HepG2 (cell line): ENCODE results near the gene POFUT2. TPM values are rescaled to one million over a fixed set of nuclear protein-coding genes. Genes with fewer than 3 reads are reported as not detected.
A peak's percentile ranks its signal among the peaks of the same experiment; 100 is the strongest.

Experiments
- CBX2 ChIP-seq, 2 experiments: fragments of 200-600 bp in 1 of 2; sonication (generic); formaldehyde crosslinking in 1 of 2; IDR thresholded peaks; 2 replicates each; pipeline versions ENCODE4 v1.7.0 to v1.8.1; 2018 to 2022; ENCODE audit warnings: low read depth in 2 of 2, low read length in 1 of 2, mild to moderate bottlenecking in 1 of 2, missing genetic modification reagents in 1 of 2
- ELF3 ChIP-seq: IDR thresholded peaks from 2 replicates; pipeline ENCODE4 v1.6.1; 2016; ENCODE audit warnings: missing genetic modification reagents, missing compliant biosample characterization
- FOXJ3 ChIP-seq: sonication (generic); formaldehyde crosslinking; IDR thresholded peaks from 2 replicates; pipeline ENCODE4 v1.4.0; 2020; ENCODE audit warnings: missing genetic modification reagents, mild to moderate bottlenecking, borderline replicate concordance
- GFI1 ChIP-seq: sonication (generic); formaldehyde crosslinking; IDR thresholded peaks from 2 replicates; pipeline ENCODE4 v1.5.0; 2020; ENCODE audit warnings: missing genetic modification reagents, mild to moderate bottlenecking, borderline replicate concordance
- NR2C2 ChIP-seq: sonication (generic); formaldehyde crosslinking; IDR thresholded peaks from 2 replicates; pipeline ENCODE4 v1.4.0; 2020; ENCODE audit warnings: missing genetic modification reagents, mild to moderate bottlenecking, moderate library complexity, borderline replicate concordance
- SMYD3 ChIP-seq: sonication (generic); formaldehyde crosslinking; IDR thresholded peaks from 2 replicates; pipeline ENCODE4 v1.8.1; 2023; ENCODE audit warnings: mild to moderate bottlenecking, missing genetic modification reagents
- ZC3H13 ChIP-seq: sonication (generic); formaldehyde crosslinking; IDR thresholded peaks from 2 replicates; pipeline ENCODE4 v1.8.1; 2023; ENCODE audit warnings: mild to moderate bottlenecking, missing genetic modification reagents, moderate library complexity
- ZNF644 ChIP-seq: IDR thresholded peaks from 2 replicates; pipeline ENCODE4 v1.6.1; 2016; ENCODE audit warnings: low read depth
- ZNF672 ChIP-seq: sonication (generic); formaldehyde crosslinking; IDR thresholded peaks from 2 replicates; pipeline ENCODE4 v1.8.1; 2022; ENCODE audit warnings: missing genetic modification reagents
- polyA plus RNA-seq, 8 experiments: library from polyadenylated mRNA; depleted of rRNA in 3 of 8; stranded (reverse) in 7 of 8; unstranded in 1 of 8; fragments of >200 nt; fragmentation: Illumina TruSeq in 4 of 8; extraction: Trizol in 4 of 8; gene quantifications; 2 replicates each; pipeline versions ENCODE4 v1.2.1 to v1.2.3, GENCODE V29; 2011 to 2016; ENCODE audit warnings: low read depth in 4 of 8, missing spikeins in 1 of 8, mixed read lengths in 1 of 8; ENCODE audit not compliant: insufficient read depth in 1 of 8
- total RNA-seq, 5 experiments: library from RNA; depleted of rRNA; stranded (reverse); fragments of >200 nt; fragmentation: Illumina TruSeq; extraction: Trizol; gene quantifications; 2 replicates each; pipeline ENCODE4 v1.2.3, GENCODE V29; 2016; ENCODE audit warnings: low read depth in 1 of 5
- TF ChIP-seq, protein P1 (sequence below): sonication (generic); formaldehyde crosslinking; IDR thresholded peaks from 2 replicates; pipeline ENCODE4 v1.9.0; 2022; ENCODE audit warnings: missing genetic modification reagents, mild to moderate bottlenecking, borderline replicate concordance
- TF ChIP-seq, protein P2 (sequence below): sonication (generic); formaldehyde crosslinking; IDR thresholded peaks from 2 replicates; pipeline ENCODE4 v1.5.0; 2020; ENCODE audit warnings: mild to moderate bottlenecking, missing genetic modification reagents
- TF ChIP-seq, protein P3 (sequence below): IDR thresholded peaks from 2 replicates; pipeline ENCODE4 v1.6.1; 2012; ENCODE audit warnings: low read depth, low read length, improper control_type of control experiment
- TF ChIP-seq, protein P4 (sequence below): sonication (generic); formaldehyde crosslinking; IDR thresholded peaks from 2 replicates; pipeline ENCODE4 v1.5.0; 2020; ENCODE audit warnings: mild to moderate bottlenecking, missing genetic modification reagents, moderate library complexity
- TF ChIP-seq, protein P5 (sequence below): sonication (generic); formaldehyde crosslinking; IDR thresholded peaks from 2 replicates; pipeline ENCODE4 v1.5.0; 2020; ENCODE audit warnings: missing genetic modification reagents

Gene POFUT2
- total and polyA plus RNA-seq, 2 of the 13 experiments (the other 11 are each of a cell fraction or from before 2014, with no cell fraction given), result 22.8 to 24.0 TPM

DNA sequence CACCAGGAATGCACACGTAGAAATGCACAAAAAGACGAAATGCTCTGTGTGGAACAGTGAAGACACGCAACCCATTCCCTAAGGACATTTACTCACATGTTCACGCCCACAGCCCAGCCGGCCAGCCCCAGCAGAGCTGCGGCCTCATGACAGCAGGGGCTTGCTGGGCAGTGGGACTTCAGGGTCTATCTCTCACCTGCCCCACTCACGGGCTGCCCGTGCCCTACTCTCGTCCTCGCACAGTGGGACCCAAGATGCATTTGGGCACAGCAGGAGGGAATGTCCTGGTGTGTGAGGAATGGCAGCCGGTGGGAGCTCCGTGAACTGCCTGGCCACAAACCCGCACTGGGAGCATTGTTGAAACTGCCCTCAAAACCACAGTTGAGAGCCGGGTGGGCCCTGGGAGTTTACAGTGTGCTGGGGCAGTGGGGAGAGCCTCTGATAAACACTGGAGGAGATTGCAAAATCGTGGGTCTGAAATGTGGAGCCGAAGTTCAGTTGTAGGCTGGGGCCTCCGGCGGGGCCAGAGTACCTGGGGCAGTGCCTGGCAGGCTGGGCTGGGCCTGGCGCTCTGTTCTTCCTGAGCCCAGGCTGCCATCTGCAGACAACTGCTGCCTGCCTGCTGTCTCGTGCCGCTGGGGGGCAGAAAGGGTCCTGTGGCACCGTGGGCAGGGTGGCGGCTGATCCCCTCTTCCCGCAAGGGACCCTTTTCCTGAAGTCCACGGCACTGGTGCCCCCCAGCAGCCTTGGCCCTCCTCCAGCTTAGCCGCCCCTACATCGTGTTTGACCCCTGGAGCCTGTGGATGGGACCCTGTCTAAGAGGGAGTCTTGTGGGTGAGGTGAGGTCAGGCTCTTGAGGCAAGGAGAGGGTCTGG, 20.7 kb upstream of the POFUT2 start (continued):
- TF ChIP-seq CBX2 (IDR thresholded peaks at IDR 0.05; ENCODE audit: low read depth, low read length) (no peak), CBX2 (CRISPR knock-in tag; IDR thresholded peaks at IDR 0.05; ENCODE audit: low read depth) (no peak), ZC3H13 (CRISPR knock-in tag) (no peak), NR2C2 (peak; percentile 76), ZNF672 (CRISPR knock-in tag) (no peak), GFI1 (CRISPR knock-in tag) (no peak; the same call in 1 of the 2 replicates), ZNF644 (CRISPR knock-in tag) (no peak), ELF3 (peak; percentile 82), SMYD3 (CRISPR knock-in tag) (no peak), FOXJ3 (peak; percentile 83; the same call in 1 of the 2 replicates)
- TF ChIP-seq, protein P1, sequence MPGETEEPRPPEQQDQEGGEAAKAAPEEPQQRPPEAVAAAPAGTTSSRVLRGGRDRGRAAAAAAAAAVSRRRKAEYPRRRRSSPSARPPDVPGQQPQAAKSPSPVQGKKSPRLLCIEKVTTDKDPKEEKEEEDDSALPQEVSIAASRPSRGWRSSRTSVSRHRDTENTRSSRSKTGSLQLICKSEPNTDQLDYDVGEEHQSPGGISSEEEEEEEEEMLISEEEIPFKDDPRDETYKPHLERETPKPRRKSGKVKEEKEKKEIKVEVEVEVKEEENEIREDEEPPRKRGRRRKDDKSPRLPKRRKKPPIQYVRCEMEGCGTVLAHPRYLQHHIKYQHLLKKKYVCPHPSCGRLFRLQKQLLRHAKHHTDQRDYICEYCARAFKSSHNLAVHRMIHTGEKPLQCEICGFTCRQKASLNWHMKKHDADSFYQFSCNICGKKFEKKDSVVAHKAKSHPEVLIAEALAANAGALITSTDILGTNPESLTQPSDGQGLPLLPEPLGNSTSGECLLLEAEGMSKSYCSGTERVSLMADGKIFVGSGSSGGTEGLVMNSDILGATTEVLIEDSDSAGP (CRISPR knock-in tag), result peak; percentile 84; the same call in 1 of the 2 replicates
- TF ChIP-seq, protein P2, sequence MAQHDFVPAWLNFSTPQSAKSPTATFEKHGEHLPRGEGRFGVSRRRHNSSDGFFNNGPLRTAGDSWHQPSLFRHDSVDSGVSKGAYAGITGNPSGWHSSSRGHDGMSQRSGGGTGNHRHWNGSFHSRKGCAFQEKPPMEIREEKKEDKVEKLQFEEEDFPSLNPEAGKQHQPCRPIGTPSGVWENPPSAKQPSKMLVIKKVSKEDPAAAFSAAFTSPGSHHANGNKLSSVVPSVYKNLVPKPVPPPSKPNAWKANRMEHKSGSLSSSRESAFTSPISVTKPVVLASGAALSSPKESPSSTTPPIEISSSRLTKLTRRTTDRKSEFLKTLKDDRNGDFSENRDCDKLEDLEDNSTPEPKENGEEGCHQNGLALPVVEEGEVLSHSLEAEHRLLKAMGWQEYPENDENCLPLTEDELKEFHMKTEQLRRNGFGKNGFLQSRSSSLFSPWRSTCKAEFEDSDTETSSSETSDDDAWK, result no peak
- TF ChIP-seq, protein P3, sequence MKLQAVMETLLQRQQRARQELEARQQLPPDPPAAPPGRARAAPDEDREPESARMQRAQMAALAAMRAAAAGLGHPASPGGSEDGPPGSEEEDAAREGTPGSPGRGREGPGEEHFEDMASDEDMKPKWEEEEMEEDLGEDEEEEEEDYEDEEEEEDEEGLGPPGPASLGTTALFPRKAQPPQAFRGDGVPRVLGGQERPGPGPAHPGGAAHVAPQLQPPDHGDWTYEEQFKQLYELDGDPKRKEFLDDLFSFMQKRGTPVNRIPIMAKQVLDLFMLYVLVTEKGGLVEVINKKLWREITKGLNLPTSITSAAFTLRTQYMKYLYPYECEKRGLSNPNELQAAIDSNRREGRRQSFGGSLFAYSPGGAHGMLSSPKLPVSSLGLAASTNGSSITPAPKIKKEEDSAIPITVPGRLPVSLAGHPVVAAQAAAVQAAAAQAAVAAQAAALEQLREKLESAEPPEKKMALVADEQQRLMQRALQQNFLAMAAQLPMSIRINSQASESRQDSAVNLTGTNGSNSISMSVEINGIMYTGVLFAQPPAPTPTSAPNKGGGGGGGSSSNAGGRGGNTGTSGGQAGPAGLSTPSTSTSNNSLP, result no peak
- TF ChIP-seq, protein P4, sequence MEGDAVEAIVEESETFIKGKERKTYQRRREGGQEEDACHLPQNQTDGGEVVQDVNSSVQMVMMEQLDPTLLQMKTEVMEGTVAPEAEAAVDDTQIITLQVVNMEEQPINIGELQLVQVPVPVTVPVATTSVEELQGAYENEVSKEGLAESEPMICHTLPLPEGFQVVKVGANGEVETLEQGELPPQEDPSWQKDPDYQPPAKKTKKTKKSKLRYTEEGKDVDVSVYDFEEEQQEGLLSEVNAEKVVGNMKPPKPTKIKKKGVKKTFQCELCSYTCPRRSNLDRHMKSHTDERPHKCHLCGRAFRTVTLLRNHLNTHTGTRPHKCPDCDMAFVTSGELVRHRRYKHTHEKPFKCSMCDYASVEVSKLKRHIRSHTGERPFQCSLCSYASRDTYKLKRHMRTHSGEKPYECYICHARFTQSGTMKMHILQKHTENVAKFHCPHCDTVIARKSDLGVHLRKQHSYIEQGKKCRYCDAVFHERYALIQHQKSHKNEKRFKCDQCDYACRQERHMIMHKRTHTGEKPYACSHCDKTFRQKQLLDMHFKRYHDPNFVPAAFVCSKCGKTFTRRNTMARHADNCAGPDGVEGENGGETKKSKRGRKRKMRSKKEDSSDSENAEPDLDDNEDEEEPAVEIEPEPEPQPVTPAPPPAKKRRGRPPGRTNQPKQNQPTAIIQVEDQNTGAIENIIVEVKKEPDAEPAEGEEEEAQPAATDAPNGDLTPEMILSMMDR (CRISPR knock-in tag), result no peak; the same call in 1 of the 2 replicates
- TF ChIP-seq, protein P5, sequence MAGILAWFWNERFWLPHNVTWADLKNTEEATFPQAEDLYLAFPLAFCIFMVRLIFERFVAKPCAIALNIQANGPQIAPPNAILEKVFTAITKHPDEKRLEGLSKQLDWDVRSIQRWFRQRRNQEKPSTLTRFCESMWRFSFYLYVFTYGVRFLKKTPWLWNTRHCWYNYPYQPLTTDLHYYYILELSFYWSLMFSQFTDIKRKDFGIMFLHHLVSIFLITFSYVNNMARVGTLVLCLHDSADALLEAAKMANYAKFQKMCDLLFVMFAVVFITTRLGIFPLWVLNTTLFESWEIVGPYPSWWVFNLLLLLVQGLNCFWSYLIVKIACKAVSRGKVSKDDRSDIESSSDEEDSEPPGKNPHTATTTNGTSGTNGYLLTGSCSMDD (CRISPR knock-in tag), result no peak
